Measurements from ENCODE around the gene SH3RF2. TPM values are rescaled to one million over a fixed set of nuclear protein-coding genes. Genes with fewer than 3 reads are reported as not detected.

The SH3RF2 gene
- total RNA-seq, 4 donors from 2014 or later, result 39.6 to 118 (median 96.0) TPM

GRCh38 chr5:145902421-145902820, 34.0 kb upstream of the SH3RF2 start:
- H3K27me3 ChIP-seq, result no peaks in the 10 kb centered on the region
- peaks cover 0 to 6% (median 0%) of the 10 kb centered on the region in 4 donors for H3K9me3 ChIP-seq
- H3K27ac ChIP-seq, result no peak overlapping the region
- no peaks in the 10 kb centered on the region for H3K4me1 ChIP-seq
- H3K36me3 ChIP-seq, result no peaks in the 10 kb centered on the region
- DNase-seq, result no peak
- no peak for TF ChIP-seq POLR2A (IDR thresholded peaks at IDR 0.05)
- TF ChIP-seq CTCF (IDR thresholded peaks at IDR 0.05), result no peak
- H3K4me3 ChIP-seq, result no peak overlapping the region

- Histone ChIP-seq H3K27ac (no peak overlapping the region), H3K4me3 (no peak overlapping the region), H3K27me3 (no peaks in the 10 kb centered on the region), H3K36me3 (no peaks in the 10 kb centered on the region), H3K9me3 (peaks cover 0 to 6% (median 0%) of the 10 kb centered on the region in 4 donors), H3K4me1 (no peaks in the 10 kb centered on the region)
- TF ChIP-seq CTCF (IDR thresholded peaks at IDR 0.05), result peak in 4 of 6 experiments; percentile 8 to 54 (median 46)
- no peak for TF ChIP-seq POLR2A (IDR thresholded peaks at IDR 0.05)
- DNase-seq, result no peak
These were observed 33.3 kb upstream of the SH3RF2 start for GRCh38 chr5:145903113-145903512.

- H3K27ac ChIP-seq, result no peak overlapping the region
- H3K36me3 ChIP-seq, result no peaks in the 10 kb centered on the region
- no peak for DNase-seq
- no peak for TF ChIP-seq POLR2A (IDR thresholded peaks at IDR 0.05)
- no peak for TF ChIP-seq CTCF (IDR thresholded peaks at IDR 0.05)
- H3K9me3 ChIP-seq, result peaks cover 0 to 6% (median 0%) of the 10 kb centered on the region in 4 donors
- H3K4me1 ChIP-seq, result no peaks in the 10 kb centered on the region
- H3K4me3 ChIP-seq, result no peak overlapping the region
- H3K27me3 ChIP-seq, result no peaks in the 10 kb centered on the region
These were observed 32.5 kb upstream of the SH3RF2 start for GRCh38 chr5:145903867-145904266.

DNA sequence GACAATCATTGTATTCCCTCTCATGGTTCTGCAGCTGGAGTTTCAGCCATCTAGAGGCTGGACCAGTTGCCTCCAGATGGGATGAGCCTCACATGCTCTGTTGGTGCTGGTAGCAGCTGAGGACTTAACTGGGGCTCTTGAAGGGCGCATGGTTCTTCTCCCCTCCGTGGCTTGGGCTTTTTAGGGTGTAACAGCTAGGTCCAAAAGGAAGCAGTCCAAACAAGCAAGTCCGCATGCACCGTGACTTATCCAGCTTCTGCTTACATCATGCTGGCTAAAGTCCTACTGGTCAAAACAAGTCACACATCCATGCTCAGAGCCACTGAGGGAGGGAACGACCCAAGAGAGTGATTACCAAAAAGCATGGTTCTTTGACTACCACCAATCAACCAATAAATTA, 31.6 kb upstream of the SH3RF2 start:
- H3K36me3 ChIP-seq, result no peaks in the 10 kb centered on the region
- no peak overlapping the region for H3K27ac ChIP-seq
- H3K4me3 ChIP-seq, result no peak overlapping the region
- no peaks in the 10 kb centered on the region for H3K27me3 ChIP-seq
- DNase-seq, result no peak
- no peaks in the 10 kb centered on the region for H3K4me1 ChIP-seq
- H3K9me3 ChIP-seq, result peaks cover 0 to 3% (median 0%) of the 10 kb centered on the region in 4 donors
- TF ChIP-seq POLR2A (IDR thresholded peaks at IDR 0.05) (no peak), CTCF (IDR thresholded peaks at IDR 0.05) (no peak)

DNA sequence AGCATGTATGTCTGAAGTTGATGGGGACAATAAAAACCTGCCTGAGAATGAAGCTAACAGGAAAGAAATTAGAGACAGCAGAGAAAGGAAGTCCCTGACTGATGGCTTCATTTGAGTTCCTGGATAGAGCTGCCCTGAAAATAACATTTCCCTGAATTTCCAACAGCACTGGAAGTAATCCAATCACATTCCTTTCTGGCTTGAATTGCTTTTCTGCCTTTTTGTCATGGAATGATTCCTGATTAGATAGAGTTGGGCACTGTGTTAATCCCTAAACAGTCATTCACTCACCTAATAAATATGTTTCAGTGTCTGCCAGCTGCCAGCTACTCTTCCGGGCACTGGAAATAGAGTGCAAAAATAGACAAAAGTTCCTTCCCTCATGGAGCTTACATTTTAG, 30.0 kb upstream of the SH3RF2 start:
- no peak overlapping the region for H3K27ac ChIP-seq
- no peak for DNase-seq
- no peak for TF ChIP-seq POLR2A (IDR thresholded peaks at IDR 0.05)

DNA sequence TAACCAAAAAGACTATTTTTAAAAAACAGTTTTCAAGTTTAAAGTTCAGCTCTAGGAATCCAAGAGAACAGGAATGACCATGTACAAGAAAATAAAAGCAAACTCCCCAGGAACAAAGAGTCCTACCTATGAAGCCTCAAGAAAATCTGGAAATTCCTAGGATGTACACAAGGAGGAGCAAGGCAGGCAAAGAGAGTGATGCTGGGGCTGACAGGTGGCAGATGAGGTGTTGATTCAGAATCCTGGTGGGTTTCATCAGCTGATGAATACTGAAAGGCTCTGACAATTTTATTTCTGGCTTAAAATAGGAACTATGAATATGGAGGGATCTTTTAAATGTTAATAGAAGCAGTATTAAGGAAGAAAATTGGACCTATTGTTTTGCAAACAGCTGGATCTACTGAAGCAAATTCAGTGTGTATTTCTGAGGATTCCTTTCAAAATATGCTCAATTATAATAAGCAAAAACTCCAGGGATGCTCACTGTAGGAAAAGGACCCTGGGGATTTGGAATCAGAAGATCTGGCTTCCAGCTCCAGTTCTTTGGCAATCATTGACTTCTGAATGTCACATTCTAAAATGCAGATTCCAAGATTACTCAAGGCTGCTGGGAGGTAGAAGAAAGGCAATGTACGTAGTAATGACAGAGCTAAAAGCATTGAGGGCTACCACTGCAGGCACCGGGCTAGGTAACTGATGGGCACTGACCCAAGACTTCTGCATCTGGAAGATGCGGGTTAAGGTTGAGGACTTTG, 28.0 kb upstream of the SH3RF2 start:
- Histone ChIP-seq H3K4me3 (no peak overlapping the region), H3K9me3 (no peaks in the 10 kb centered on the region), H3K27ac (no peak overlapping the region), H3K4me1 (peaks cover 0 to 5% (median 0%) of the 10 kb centered on the region in 4 donors), H3K27me3 (no peaks in the 10 kb centered on the region), H3K36me3 (no peaks in the 10 kb centered on the region)
- DNase-seq, result no peak
- TF ChIP-seq CTCF (IDR thresholded peaks at IDR 0.05) (peak in 3 of 6 experiments; percentile 45 to 54 (median 48)), POLR2A (IDR thresholded peaks at IDR 0.05) (no peak)

More for the DNA sequence above, 30.0 kb upstream of the SH3RF2 start:
- no peaks in the 10 kb centered on the region for H3K36me3 ChIP-seq
- no peak overlapping the region for H3K4me3 ChIP-seq
- H3K9me3 ChIP-seq, result no peaks in the 10 kb centered on the region
- no peaks in the 10 kb centered on the region for H3K27me3 ChIP-seq
- no peaks in the 10 kb centered on the region for H3K4me1 ChIP-seq
